HepG2 (cell line): ENCODE measurements around the gene JUND. TPM values are rescaled to one million over a fixed set of nuclear protein-coding genes. Genes with fewer than 3 reads are reported as not detected.

ENCODE experiments used
- CAMTA2 ChIP-seq: sonication (generic); formaldehyde crosslinking; IDR thresholded peaks from 2 replicates; pipeline ENCODE4 v1.4.0; 2020; ENCODE audit warnings: mild to moderate bottlenecking, missing genetic modification reagents, borderline replicate concordance
- E2F1 ChIP-seq: sonication (generic); formaldehyde crosslinking; IDR thresholded peaks from 2 replicates; pipeline ENCODE4 v1.5.0; 2020; ENCODE audit warnings: missing genetic modification reagents
- EEA1 ChIP-seq: sonication (generic); formaldehyde crosslinking; IDR thresholded peaks from 2 replicates; pipeline ENCODE4 v1.5.1; 2020; ENCODE audit warnings: mild to moderate bottlenecking, missing genetic modification reagents, borderline replicate concordance
- JARID2 ChIP-seq: sonication (generic); formaldehyde crosslinking; IDR thresholded peaks from 2 replicates; pipeline ENCODE4 v1.8.1; 2023; ENCODE audit warnings: missing genetic modification reagents, inconsistent platforms; ENCODE audit not compliant: insufficient replicate concordance
- KDM4B ChIP-seq: sonication (generic); formaldehyde crosslinking; IDR thresholded peaks from 2 replicates; pipeline ENCODE4 v1.4.0; 2020; ENCODE audit warnings: missing genetic modification reagents
- MTF2 ChIP-seq: sonication (generic); formaldehyde crosslinking; IDR thresholded peaks from 2 replicates; pipeline ENCODE4 v1.5.0; 2020; ENCODE audit warnings: missing genetic modification reagents, borderline replicate concordance
- MYC ChIP-seq: sonication (generic); formaldehyde crosslinking; IDR thresholded peaks from 2 replicates; pipeline ENCODE4 v1.9.0; 2021; ENCODE audit warnings: missing genetic modification reagents, borderline replicate concordance
- PHF5A ChIP-seq: IDR thresholded peaks from one replicate; pipeline ENCODE4 v1.6.1; 2018; ENCODE audit warnings: low read depth, missing genetic modification reagents; ENCODE audit not compliant: unreplicated experiment
- RBFOX2 ChIP-seq: fragments of 200-400 bp; formaldehyde crosslinking; IDR thresholded peaks from 2 replicates; pipeline ENCODE4 v1.6.1; 2017; ENCODE audit warnings: low read depth, mild to moderate bottlenecking, low read length
- RBM22 ChIP-seq: fragments of 200-400 bp; formaldehyde crosslinking; optimal IDR thresholded peaks from 2 replicates; pipeline ENCODE3; 2017; ENCODE audit warnings: mild to moderate bottlenecking, low read length, moderate library complexity
- TAF1 ChIP-seq: sonication (generic); formaldehyde crosslinking; IDR thresholded peaks from 2 replicates; pipeline ENCODE4 v1.4.0; 2020; ENCODE audit warnings: missing genetic modification reagents
- ZKSCAN1 ChIP-seq: fragments of 150-350 bp; IDR thresholded peaks from 2 replicates; pipeline ENCODE4 v1.6.1; 2014; ENCODE audit warnings: low read length
- ZNF225 ChIP-seq: sonication (generic); formaldehyde crosslinking; IDR thresholded peaks from 2 replicates; pipeline ENCODE4 v1.4.0; 2020; ENCODE audit warnings: mild to moderate bottlenecking, missing genetic modification reagents
- ZNF275 ChIP-seq: sonication (generic); formaldehyde crosslinking; IDR thresholded peaks from 2 replicates; pipeline ENCODE4 v1.8.0; 2022; ENCODE audit warnings: missing genetic modification reagents, mild to moderate bottlenecking, inconsistent platforms, borderline replicate concordance
- ZNF382 ChIP-seq: sonication (generic); formaldehyde crosslinking; IDR thresholded peaks from 2 replicates; pipeline ENCODE4 v1.5.0; 2020; ENCODE audit warnings: missing genetic modification reagents, mild to moderate bottlenecking, borderline replicate concordance
- ZNF670 ChIP-seq: sonication (generic); formaldehyde crosslinking; IDR thresholded peaks from 2 replicates; pipeline ENCODE4 v1.8.0; 2022; ENCODE audit warnings: mild to moderate bottlenecking, missing genetic modification reagents, borderline replicate concordance
- ZNF704 ChIP-seq: sonication (generic); formaldehyde crosslinking; IDR thresholded peaks from 2 replicates; pipeline ENCODE4 v1.8.1; 2023; ENCODE audit warnings: mild to moderate bottlenecking, inconsistent platforms, moderate library complexity, missing genetic modification reagents, borderline replicate concordance
- ZNF740 ChIP-seq: sonication (generic); formaldehyde crosslinking; IDR thresholded peaks from 2 replicates; pipeline ENCODE4 v1.4.0; 2020; ENCODE audit warnings: missing genetic modification reagents
- ZNF773 ChIP-seq: sonication (generic); formaldehyde crosslinking; IDR thresholded peaks from 2 replicates; pipeline ENCODE4 v1.4.0; 2020; ENCODE audit warnings: missing genetic modification reagents, borderline replicate concordance
- ZNF775 ChIP-seq: sonication (generic); formaldehyde crosslinking; IDR thresholded peaks from 2 replicates; pipeline ENCODE4 v1.4.0; 2020; ENCODE audit warnings: missing genetic modification reagents, mild to moderate bottlenecking, moderate library complexity, borderline replicate concordance
- ZNF782 ChIP-seq: sonication (generic); formaldehyde crosslinking; IDR thresholded peaks from 2 replicates; pipeline ENCODE4 v1.4.0; 2020; ENCODE audit warnings: missing genetic modification reagents, mild to moderate bottlenecking, borderline replicate concordance
- polyA plus RNA-seq, 8 experiments: library from polyadenylated mRNA; depleted of rRNA in 3 of 8; stranded (reverse) in 7 of 8; unstranded in 1 of 8; fragments of >200 nt; fragmentation: Illumina TruSeq in 4 of 8; extraction: Trizol in 4 of 8; gene quantifications; 2 replicates each; pipeline versions ENCODE4 v1.2.1 to v1.2.3, GENCODE V29; 2011 to 2016; ENCODE audit warnings: low read depth in 4 of 8, missing spikeins in 1 of 8, mixed read lengths in 1 of 8; ENCODE audit not compliant: insufficient read depth in 1 of 8
- total RNA-seq, 5 experiments: library from RNA; depleted of rRNA; stranded (reverse); fragments of >200 nt; fragmentation: Illumina TruSeq; extraction: Trizol; gene quantifications; 2 replicates each; pipeline ENCODE4 v1.2.3, GENCODE V29; 2016; ENCODE audit warnings: low read depth in 1 of 5
- TF ChIP-seq, protein P1 (sequence below): sonication (generic); formaldehyde crosslinking; IDR thresholded peaks from 2 replicates; pipeline ENCODE4 v1.9.0; 2021; ENCODE audit warnings: missing genetic modification reagents, mild to moderate bottlenecking, borderline replicate concordance
- TF ChIP-seq, protein P2 (sequence below): IDR thresholded peaks from 2 replicates; pipeline ENCODE4 v1.6.1; 2018; ENCODE audit warnings: missing genetic modification reagents, mild to moderate bottlenecking, missing compliant biosample characterization

Gene JUND
- total and polyA plus RNA-seq, 2 of the 13 experiments (the other 11 are each of a cell fraction or from before 2014, with no cell fraction given) = 41.2 to 59.8 TPM

- TF ChIP-seq ZNF670 (CRISPR knock-in tag) (no peak), ZNF775 (CRISPR knock-in tag) (peak; percentile 83; the same call in 1 of the 2 replicates), ZNF275 (CRISPR knock-in tag) (no peak), KDM4B (no peak), MTF2 (CRISPR knock-in tag) (0 out of 2 replicates have a peak, but pooled peaks have one; percentile 23), RBFOX2 (peak; percentile 70), ZNF382 (CRISPR knock-in tag) (no peak), ZKSCAN1 (no peak), ZNF740 (CRISPR knock-in tag) (no peak), PHF5A (CRISPR knock-in tag) (no peak), ZNF773 (CRISPR knock-in tag) (no peak), EEA1 (CRISPR knock-in tag) (no peak), JARID2 (CRISPR knock-in tag) (no peak), MYC (CRISPR knock-in tag) (peak; percentile 82; the same call in 1 of the 2 replicates), CAMTA2 (no peak), ZNF704 (CRISPR knock-in tag) (peak; percentile 59; the same call in 1 of the 2 replicates), TAF1 (CRISPR knock-in tag) (peak; percentile 11; the same call in 1 of the 2 replicates), ZNF225 (CRISPR knock-in tag) (no peak), E2F1 (no peak), RBM22 (no peak), ZNF782 (CRISPR knock-in tag) (no peak; the same call in 1 of the 2 replicates)
- TF ChIP-seq, protein P1, sequence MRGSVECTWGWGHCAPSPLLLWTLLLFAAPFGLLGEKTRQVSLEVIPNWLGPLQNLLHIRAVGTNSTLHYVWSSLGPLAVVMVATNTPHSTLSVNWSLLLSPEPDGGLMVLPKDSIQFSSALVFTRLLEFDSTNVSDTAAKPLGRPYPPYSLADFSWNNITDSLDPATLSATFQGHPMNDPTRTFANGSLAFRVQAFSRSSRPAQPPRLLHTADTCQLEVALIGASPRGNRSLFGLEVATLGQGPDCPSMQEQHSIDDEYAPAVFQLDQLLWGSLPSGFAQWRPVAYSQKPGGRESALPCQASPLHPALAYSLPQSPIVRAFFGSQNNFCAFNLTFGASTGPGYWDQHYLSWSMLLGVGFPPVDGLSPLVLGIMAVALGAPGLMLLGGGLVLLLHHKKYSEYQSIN (CRISPR knock-in tag) = no peak
- TF ChIP-seq, protein P2, sequence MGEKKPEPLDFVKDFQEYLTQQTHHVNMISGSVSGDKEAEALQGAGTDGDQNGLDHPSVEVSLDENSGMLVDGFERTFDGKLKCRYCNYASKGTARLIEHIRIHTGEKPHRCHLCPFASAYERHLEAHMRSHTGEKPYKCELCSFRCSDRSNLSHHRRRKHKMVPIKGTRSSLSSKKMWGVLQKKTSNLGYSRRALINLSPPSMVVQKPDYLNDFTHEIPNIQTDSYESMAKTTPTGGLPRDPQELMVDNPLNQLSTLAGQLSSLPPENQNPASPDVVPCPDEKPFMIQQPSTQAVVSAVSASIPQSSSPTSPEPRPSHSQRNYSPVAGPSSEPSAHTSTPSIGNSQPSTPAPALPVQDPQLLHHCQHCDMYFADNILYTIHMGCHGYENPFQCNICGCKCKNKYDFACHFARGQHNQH (CRISPR knock-in tag) = peak; percentile 63
Measured at GRCh38 chr19:18317961-18318800, 36.8 kb upstream of the JUND start (continued).
